HepG2 (cell line): ENCODE results near the gene MAN1A1. TPM values are rescaled to one million over a fixed set of nuclear protein-coding genes. Genes with fewer than 3 reads are reported as not detected.

Experiments
- AGO2 ChIP-seq: fragments of 200-400 bp; formaldehyde crosslinking; optimal IDR thresholded peaks from 2 replicates; pipeline ENCODE3; 2017; ENCODE audit warnings: mild to moderate bottlenecking, low read depth, low read length, moderate library complexity
- CREBL2 ChIP-seq: sonication (generic); formaldehyde crosslinking; IDR thresholded peaks from 2 replicates; pipeline ENCODE4 v1.8.1; 2023; ENCODE audit warnings: missing genetic modification reagents, mild to moderate bottlenecking, borderline replicate concordance
- FIP1L1 ChIP-seq: fragments of 200-400 bp; formaldehyde crosslinking; IDR thresholded peaks from 2 replicates; pipeline ENCODE4 v1.6.1; 2018; ENCODE audit warnings: low read depth, mild to moderate bottlenecking, low read length, moderate library complexity, borderline replicate concordance; ENCODE audit not compliant: insufficient read depth
- FOXA1 ChIP-seq, 2 experiments: fragments of 450-650 bp in 1 of 2; sonication (generic) in 1 of 2; formaldehyde crosslinking in 1 of 2; IDR thresholded peaks; 2 replicates each; pipeline versions ENCODE4 v1.4.0 to v1.6.1; 2016 to 2020; ENCODE audit warnings: missing genetic modification reagents in 1 of 2
- FOXK1 ChIP-seq: sonication (generic); formaldehyde crosslinking; IDR thresholded peaks from 2 replicates; pipeline ENCODE4 v1.4.0; 2020; ENCODE audit warnings: low read depth, missing genetic modification reagents, borderline replicate concordance
- FOXP1 ChIP-seq, 2 experiments: fragments of 450-650 bp in 1 of 2; IDR thresholded peaks; 2 replicates each; pipeline ENCODE4 v1.6.1; 2017 to 2018; ENCODE audit warnings: antibody characterized with exemption in 1 of 2
- GLI4 ChIP-seq: sonication (generic); formaldehyde crosslinking; IDR thresholded peaks from 2 replicates; pipeline ENCODE4 v1.5.1; 2020; ENCODE audit warnings: missing genetic modification reagents, mild to moderate bottlenecking, moderate library complexity, borderline replicate concordance
- HDAC2 ChIP-seq: sonication (generic); formaldehyde crosslinking; IDR thresholded peaks from 2 replicates; pipeline ENCODE4 v1.4.0; 2020; ENCODE audit warnings: missing genetic modification reagents
- HNF4G ChIP-seq, 2 experiments: sonication (generic) in 1 of 2; formaldehyde crosslinking in 1 of 2; IDR thresholded peaks; 2 replicates each; pipeline versions ENCODE4 v1.4.0 to v1.6.1; 2011 to 2020; ENCODE audit warnings: borderline replicate concordance in 2 of 2, low read depth in 2 of 2, mild to moderate bottlenecking in 2 of 2, low read length in 1 of 2, missing genetic modification reagents in 1 of 2, moderate library complexity in 1 of 2
- HOXA7 ChIP-seq: sonication (generic); formaldehyde crosslinking; IDR thresholded peaks from 2 replicates; pipeline ENCODE4 v1.8.1; 2022; ENCODE audit warnings: mild to moderate bottlenecking, missing genetic modification reagents, moderate library complexity
- ISX ChIP-seq: sonication (generic); formaldehyde crosslinking; conservative IDR thresholded peaks from 2 replicates; pipeline ENCODE4 v1.5.0; 2020; ENCODE audit warnings: missing genetic modification reagents
- MXI1 ChIP-seq: IDR thresholded peaks from 3 replicates; pipeline ENCODE4 v1.6.1; 2012; ENCODE audit warnings: low read depth, low read length, inconsistent platforms, borderline replicate concordance
- PAF1 ChIP-seq: IDR thresholded peaks from 2 replicates; pipeline ENCODE4 v1.6.1; 2016; ENCODE audit warnings: missing genetic modification reagents, missing compliant biosample characterization
- PATZ1 ChIP-seq: sonication (generic); formaldehyde crosslinking; IDR thresholded peaks from 2 replicates; pipeline ENCODE4 v1.4.0; 2020; ENCODE audit warnings: missing genetic modification reagents
- RAD21 ChIP-seq: fragments of 450-650 bp; formaldehyde crosslinking; IDR thresholded peaks from 2 replicates; pipeline ENCODE4 v1.5.0; 2020; ENCODE audit warnings: mild to moderate bottlenecking
- ZNF468 ChIP-seq: sonication (generic); formaldehyde crosslinking; IDR thresholded peaks from 2 replicates; pipeline ENCODE4 v1.8.0; 2022; ENCODE audit warnings: mild to moderate bottlenecking, moderate library complexity, missing genetic modification reagents
- ZNF616 ChIP-seq: sonication (generic); formaldehyde crosslinking; IDR thresholded peaks from 2 replicates; pipeline ENCODE4 v1.5.0; 2020; ENCODE audit warnings: low read depth, mild to moderate bottlenecking, missing genetic modification reagents
- ZNF644 ChIP-seq: IDR thresholded peaks from 2 replicates; pipeline ENCODE4 v1.6.1; 2016; ENCODE audit warnings: low read depth
- ZSCAN25 ChIP-seq: sonication (generic); formaldehyde crosslinking; IDR thresholded peaks from 2 replicates; pipeline ENCODE4 v1.8.0; 2022; ENCODE audit warnings: mild to moderate bottlenecking, missing genetic modification reagents
- ZSCAN9 ChIP-seq: IDR thresholded peaks from 2 replicates; pipeline ENCODE4 v1.6.1; 2016; ENCODE audit warnings: borderline replicate concordance
- polyA plus RNA-seq, 8 experiments: library from polyadenylated mRNA; depleted of rRNA in 3 of 8; stranded (reverse) in 7 of 8; unstranded in 1 of 8; fragments of >200 nt; fragmentation: Illumina TruSeq in 4 of 8; extraction: Trizol in 4 of 8; gene quantifications; 2 replicates each; pipeline versions ENCODE4 v1.2.1 to v1.2.3, GENCODE V29; 2011 to 2016; ENCODE audit warnings: low read depth in 4 of 8, missing spikeins in 1 of 8, mixed read lengths in 1 of 8; ENCODE audit not compliant: insufficient read depth in 1 of 8
- total RNA-seq, 5 experiments: library from RNA; depleted of rRNA; stranded (reverse); fragments of >200 nt; fragmentation: Illumina TruSeq; extraction: Trizol; gene quantifications; 2 replicates each; pipeline ENCODE4 v1.2.3, GENCODE V29; 2016; ENCODE audit warnings: low read depth in 1 of 5
- TF ChIP-seq, protein P1 (sequence below): sonication (generic); formaldehyde crosslinking; IDR thresholded peaks from 2 replicates; pipeline ENCODE4 v1.4.0; 2020; ENCODE audit warnings: missing genetic modification reagents, borderline replicate concordance
- TF ChIP-seq, protein P2 (sequence below): sonication (generic); formaldehyde crosslinking; IDR thresholded peaks from 2 replicates; pipeline ENCODE4 v1.5.0; 2020; ENCODE audit warnings: missing genetic modification reagents
- TF ChIP-seq, protein P3 (sequence below): sonication (generic); formaldehyde crosslinking; IDR thresholded peaks from 2 replicates; pipeline ENCODE4 v1.5.1; 2020; ENCODE audit warnings: missing genetic modification reagents, mild to moderate bottlenecking, borderline replicate concordance

Gene MAN1A1
- total and polyA plus RNA-seq, 2 of the 13 experiments (the other 11 are each of a cell fraction or from before 2014, with no cell fraction given), result 156 to 236 TPM

- TF ChIP-seq FOXA1 (IDR thresholded peaks at IDR 0.05) (no peak), FOXA1 (CRISPR knock-in tag; IDR thresholded peaks at IDR 0.05) (peak; percentile 91), RAD21 (no peak), MXI1 (no peak; the same call in 2 of the 3 replicates), FOXK1 (CRISPR knock-in tag) (peak; percentile 48; the same call in 1 of the 2 replicates), GLI4 (CRISPR knock-in tag) (no peak), HNF4G (IDR thresholded peaks at IDR 0.05; ENCODE audit: borderline replicate concordance, low read depth, low read length) (no peak; the same call in 1 of the 2 replicates), HNF4G (CRISPR knock-in tag; IDR thresholded peaks at IDR 0.05; ENCODE audit: borderline replicate concordance, low read depth) (no peak), ISX (no peak), ZNF616 (CRISPR knock-in tag) (no peak), PAF1 (CRISPR knock-in tag) (0 out of 2 replicates have a peak, but pooled peaks have one; percentile 5), ZSCAN25 (CRISPR knock-in tag) (no peak), ZSCAN9 (0 out of 2 replicates have a peak, but pooled peaks have one; percentile 53), ZNF644 (peak; percentile 49; the same call in 1 of the 2 replicates), HOXA7 (CRISPR knock-in tag) (no peak), PATZ1 (0 out of 2 replicates have a peak, but pooled peaks have one; percentile 25), ZNF468 (CRISPR knock-in tag) (no peak), FIP1L1 (no peak), FOXP1 (IDR thresholded peaks at IDR 0.05) (no peak), FOXP1 (CRISPR knock-in tag; IDR thresholded peaks at IDR 0.05) (peak; percentile 84), HDAC2 (peak; percentile 86), CREBL2 (no peak), AGO2 (no peak)
- TF ChIP-seq, protein P1, sequence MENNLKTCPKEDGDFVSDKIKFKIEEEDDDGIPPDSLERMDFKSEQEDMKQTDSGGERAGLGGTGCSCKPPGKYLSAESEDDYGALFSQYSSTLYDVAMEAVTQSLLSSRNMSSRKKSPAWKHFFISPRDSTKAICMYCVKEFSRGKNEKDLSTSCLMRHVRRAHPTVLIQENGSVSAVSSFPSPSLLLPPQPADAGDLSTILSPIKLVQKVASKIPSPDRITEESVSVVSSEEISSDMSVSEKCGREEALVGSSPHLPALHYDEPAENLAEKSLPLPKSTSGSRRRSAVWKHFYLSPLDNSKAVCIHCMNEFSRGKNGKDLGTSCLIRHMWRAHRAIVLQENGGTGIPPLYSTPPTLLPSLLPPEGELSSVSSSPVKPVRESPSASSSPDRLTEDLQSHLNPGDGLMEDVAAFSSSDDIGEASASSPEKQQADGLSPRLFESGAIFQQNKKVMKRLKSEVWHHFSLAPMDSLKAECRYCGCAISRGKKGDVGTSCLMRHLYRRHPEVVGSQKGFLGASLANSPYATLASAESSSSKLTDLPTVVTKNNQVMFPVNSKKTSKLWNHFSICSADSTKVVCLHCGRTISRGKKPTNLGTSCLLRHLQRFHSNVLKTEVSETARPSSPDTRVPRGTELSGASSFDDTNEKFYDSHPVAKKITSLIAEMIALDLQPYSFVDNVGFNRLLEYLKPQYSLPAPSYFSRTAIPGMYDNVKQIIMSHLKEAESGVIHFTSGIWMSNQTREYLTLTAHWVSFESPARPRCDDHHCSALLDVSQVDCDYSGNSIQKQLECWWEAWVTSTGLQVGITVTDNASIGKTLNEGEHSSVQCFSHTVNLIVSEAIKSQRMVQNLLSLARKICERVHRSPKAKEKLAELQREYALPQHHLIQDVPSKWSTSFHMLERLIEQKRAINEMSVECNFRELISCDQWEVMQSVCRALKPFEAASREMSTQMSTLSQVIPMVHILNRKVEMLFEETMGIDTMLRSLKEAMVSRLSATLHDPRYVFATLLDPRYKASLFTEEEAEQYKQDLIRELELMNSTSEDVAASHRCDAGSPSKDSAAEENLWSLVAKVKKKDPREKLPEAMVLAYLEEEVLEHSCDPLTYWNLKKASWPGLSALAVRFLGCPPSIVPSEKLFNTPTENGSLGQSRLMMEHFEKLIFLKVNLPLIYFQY (CRISPR knock-in tag), result no peak
- TF ChIP-seq, protein P2, sequence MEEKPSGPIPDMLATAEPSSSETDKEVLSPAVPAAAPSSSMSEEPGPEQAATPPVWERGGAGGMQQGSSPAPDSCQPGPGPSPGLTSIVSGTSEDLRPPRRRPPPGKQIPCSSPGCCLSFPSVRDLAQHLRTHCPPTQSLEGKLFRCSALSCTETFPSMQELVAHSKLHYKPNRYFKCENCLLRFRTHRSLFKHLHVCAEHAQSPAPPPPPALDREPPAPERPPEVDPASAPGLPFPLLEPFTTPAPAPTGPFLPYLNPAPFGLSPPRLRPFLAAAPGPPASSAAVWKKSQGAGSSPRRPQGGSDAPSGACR, result no peak
- TF ChIP-seq, protein P3, sequence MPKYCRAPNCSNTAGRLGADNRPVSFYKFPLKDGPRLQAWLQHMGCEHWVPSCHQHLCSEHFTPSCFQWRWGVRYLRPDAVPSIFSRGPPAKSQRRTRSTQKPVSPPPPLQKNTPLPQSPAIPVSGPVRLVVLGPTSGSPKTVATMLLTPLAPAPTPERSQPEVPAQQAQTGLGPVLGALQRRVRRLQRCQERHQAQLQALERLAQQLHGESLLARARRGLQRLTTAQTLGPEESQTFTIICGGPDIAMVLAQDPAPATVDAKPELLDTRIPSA (CRISPR knock-in tag), result no peak
Observed at GRCh38 chr6:119259027-119259426, 90.5 kb downstream of the MAN1A1 start (continued).
